ENCODE data around the gene TUBA4B.
A peak's percentile ranks its signal among the peaks of the same experiment; 100 is the strongest.
"Not testable (repeated sequence)": the region's sequence is repeated elsewhere in the genome, so short reads cannot be mapped to it uniquely, and the experiment has no call there.

The TUBA4B gene

GRCh38 chr2:219282375-219282774 is 29.3 kb downstream of the TUBA4B start:
- TF ChIP-seq POLR2A (IDR thresholded peaks at IDR 0.05; ENCODE audit: low read depth, low read length): no peak
- no peak for DNase-seq (ENCODE audit: insufficient read length, low spot score)
- FAIRE-seq: no peak

GRCh38 chr2:219282943-219283581 is 30.0 kb downstream of the TUBA4B start:
- FAIRE-seq: no peak
- TF ChIP-seq POLR2A (IDR thresholded peaks at IDR 0.05; ENCODE audit: low read depth, low read length): no peak
- DNase-seq (ENCODE audit: insufficient read length, low spot score): no peak

GRCh38 chr2:219284501-219285372 is 31.7 kb downstream of the TUBA4B start:
- no peak for FAIRE-seq
- no peak for TF ChIP-seq POLR2A (IDR thresholded peaks at IDR 0.05; ENCODE audit: low read depth, low read length)
- no peak for DNase-seq (ENCODE audit: insufficient read length, low spot score)

- TF ChIP-seq POLR2A (IDR thresholded peaks at IDR 0.05; ENCODE audit: low read depth, low read length): no peak
- DNase-seq (ENCODE audit: insufficient read length, low spot score): no peak
- FAIRE-seq: no peak
These were observed 32.3 kb downstream of the TUBA4B start for GRCh38 chr2:219285373-219285735.

- no peak for TF ChIP-seq POLR2A (IDR thresholded peaks at IDR 0.05; ENCODE audit: low read depth, low read length)
- FAIRE-seq (no peak), DNase-seq (ENCODE audit: insufficient read length, low spot score) (no peak)
These were observed 32.9 kb downstream of the TUBA4B start for GRCh38 chr2:219285894-219286425.

- FAIRE-seq (no peak), DNase-seq (ENCODE audit: insufficient read length, low spot score) (no peak)
- TF ChIP-seq POLR2A (IDR thresholded peaks at IDR 0.05; ENCODE audit: low read depth, low read length): no peak
These were observed 33.5 kb downstream of the TUBA4B start for GRCh38 chr2:219286436-219287115.

- DNase-seq (ENCODE audit: insufficient read length, low spot score); FAIRE-seq: not testable (repeated sequence)
These were observed 34.0 kb downstream of the TUBA4B start for GRCh38 chr2:219287116-219287440.

- no peak for FAIRE-seq
- no peak for TF ChIP-seq POLR2A (IDR thresholded peaks at IDR 0.05; ENCODE audit: low read depth, low read length)
- no peak for DNase-seq (ENCODE audit: insufficient read length, low spot score)
These were observed 34.7 kb downstream of the TUBA4B start for GRCh38 chr2:219287580-219288265.

GRCh38 chr2:219289195-219289536 is 36.1 kb downstream of the TUBA4B start:
- FAIRE-seq: no peak
- no peak for TF ChIP-seq POLR2A (IDR thresholded peaks at IDR 0.05; ENCODE audit: low read depth, low read length)
- no peak for DNase-seq (ENCODE audit: insufficient read length, low spot score)

- DNase-seq (ENCODE audit: insufficient read length, low spot score) (peak; percentile 76), FAIRE-seq (no peak)
- TF ChIP-seq POLR2A (IDR thresholded peaks at IDR 0.05; ENCODE audit: low read depth, low read length): no peak
These were observed 36.7 kb downstream of the TUBA4B start for GRCh38 chr2:219289537-219290361.

- no peak for FAIRE-seq
These were observed 37.5 kb downstream of the TUBA4B start for GRCh38 chr2:219290381-219291171.

GRCh38 chr2:219291394-219291793 is 38.4 kb downstream of the TUBA4B start:
- FAIRE-seq (no peak), DNase-seq (ENCODE audit: insufficient read length, low spot score) (no peak)
- no peak for TF ChIP-seq POLR2A (IDR thresholded peaks at IDR 0.05; ENCODE audit: low read depth, low read length)

More at GRCh38 chr2:219290381-219291171, 37.5 kb downstream of the TUBA4B start:
- no peak for TF ChIP-seq POLR2A (IDR thresholded peaks at IDR 0.05; ENCODE audit: low read depth, low read length)
- no peak for DNase-seq (ENCODE audit: insufficient read length, low spot score)
